ENCODE data around the gene HMX2. TPM values are rescaled to one million over a fixed set of nuclear protein-coding genes. Genes with fewer than 3 reads are reported as not detected.

HMX2 gene
- total RNA-seq, 1 experiment from 2014 or later: 0.46 TPM

DNA sequence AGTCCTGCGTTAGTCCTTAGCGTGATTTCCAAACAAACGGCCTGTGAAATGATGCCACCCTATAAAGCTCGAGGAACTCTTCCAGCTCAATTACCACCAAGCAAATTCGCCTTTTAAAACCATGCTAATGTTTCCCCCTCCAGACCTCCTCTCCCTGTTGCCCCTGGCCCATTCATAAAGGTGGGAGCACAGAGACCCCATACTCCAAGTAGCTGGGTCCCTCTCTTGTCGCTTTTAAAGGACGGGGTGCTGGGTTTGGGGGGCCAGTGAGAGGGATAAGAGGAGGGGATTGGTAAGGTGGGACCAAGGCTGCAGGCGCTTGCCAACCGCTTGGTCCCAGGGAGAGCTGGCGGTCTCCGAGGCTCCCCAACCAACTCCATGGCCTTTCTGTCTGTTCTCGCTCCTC lies 1.2 kb downstream of the HMX2 start:
- peaks cover 10% of the 10 kb centered on the region for H3K4me1 ChIP-seq (ENCODE audit: insufficient read depth, low read length)

More for the DNA sequence above, 1.2 kb downstream of the HMX2 start:
- Histone ChIP-seq H4K20me1 (ENCODE audit: control insufficient read depth, insufficient read depth, insufficient read length) (no peaks in the 10 kb centered on the region), H3K9me3 (ENCODE audit: control insufficient read depth, low read depth, low read length) (no peaks in the 10 kb centered on the region), H3K14ac (ENCODE audit: insufficient read depth, low read length) (no peak overlapping the region), H3K9ac (ENCODE audit: extremely low read depth, insufficient read length, low read length) (no peak overlapping the region), H3K56ac (ENCODE audit: insufficient read length, low read depth, low read length) (no peak overlapping the region), H4K8ac (replicated peaks; ENCODE audit: insufficient read length, low read depth, low read length) (no peak overlapping the region), H2BK12ac (ENCODE audit: insufficient read length, low read depth, low read length) (no peak overlapping the region), H3K23me2 (ENCODE audit: insufficient read length, low read depth, low read length, poor library complexity, severe bottlenecking) (peaks cover 23% of the 10 kb centered on the region), H3K27me3 (ENCODE audit: insufficient read depth, low read length) (peaks cover 55% of the 10 kb centered on the region), H4K91ac (ENCODE audit: insufficient read length, low read depth, low read length) (no peak overlapping the region), H3K4me2 (ENCODE audit: insufficient read depth, insufficient read length, low read length) (peak overlapping the region; percentile 46), H2BK15ac (ENCODE audit: low read depth, low read length) (no peak overlapping the region), H2BK20ac (ENCODE audit: low read depth, low read length, poor library complexity, severe bottlenecking) (no peak overlapping the region), H3K27ac (ENCODE audit: insufficient read length, low read depth, low read length) (no peak overlapping the region), H3K18ac (ENCODE audit: insufficient read length, low read depth, low read length) (no peak overlapping the region), H3K79me1 (ENCODE audit: insufficient read depth, low read depth, low read length, poor library complexity, severe bottlenecking) (no peaks in the 10 kb centered on the region), H3T11ph (ENCODE audit: low read length) (no peak overlapping the region), H2BK5ac (ENCODE audit: insufficient read length, low read length) (no peak overlapping the region), H2AK5ac (ENCODE audit: insufficient read length, low read length) (no peak overlapping the region), H2BK120ac (ENCODE audit: low read depth, low read length, poor library complexity, severe bottlenecking) (no peak overlapping the region), H2AFZ (ENCODE audit: low read length) (no peak overlapping the region), H3K23ac (ENCODE audit: insufficient read length, low read depth, low read length) (no peak overlapping the region), H4K5ac (ENCODE audit: insufficient read length, low read depth, low read length) (no peak overlapping the region), H3K79me2 (ENCODE audit: insufficient read depth, low read length) (no peaks in the 10 kb centered on the region), H3K4ac (ENCODE audit: low read depth, low read length) (no peak overlapping the region)
- Mint-ChIP-seq H3K27me3 (ENCODE audit: low read depth) (peaks cover 95% of the 10 kb centered on the region), H3K4me3 (peak overlapping the region; percentile 42 to 80), H3K9me3 (peaks cover 0 to 2% of the 10 kb centered on the region in 2 experiments; a peak in 2 of 5 replicates), H3K27ac (no peak overlapping the region), H3K36me3 (ENCODE audit: insufficient read depth in 1 of 3, low read depth in 3 of 3) (peaks cover 0 to 10% (median under 1%) of the 10 kb centered on the region in 3 experiments; a peak in 4 of 7 replicates), H3K4me1 (peaks cover 44 to 60% of the 10 kb centered on the region in 2 experiments)
- TF ChIP-seq, protein P1, sequence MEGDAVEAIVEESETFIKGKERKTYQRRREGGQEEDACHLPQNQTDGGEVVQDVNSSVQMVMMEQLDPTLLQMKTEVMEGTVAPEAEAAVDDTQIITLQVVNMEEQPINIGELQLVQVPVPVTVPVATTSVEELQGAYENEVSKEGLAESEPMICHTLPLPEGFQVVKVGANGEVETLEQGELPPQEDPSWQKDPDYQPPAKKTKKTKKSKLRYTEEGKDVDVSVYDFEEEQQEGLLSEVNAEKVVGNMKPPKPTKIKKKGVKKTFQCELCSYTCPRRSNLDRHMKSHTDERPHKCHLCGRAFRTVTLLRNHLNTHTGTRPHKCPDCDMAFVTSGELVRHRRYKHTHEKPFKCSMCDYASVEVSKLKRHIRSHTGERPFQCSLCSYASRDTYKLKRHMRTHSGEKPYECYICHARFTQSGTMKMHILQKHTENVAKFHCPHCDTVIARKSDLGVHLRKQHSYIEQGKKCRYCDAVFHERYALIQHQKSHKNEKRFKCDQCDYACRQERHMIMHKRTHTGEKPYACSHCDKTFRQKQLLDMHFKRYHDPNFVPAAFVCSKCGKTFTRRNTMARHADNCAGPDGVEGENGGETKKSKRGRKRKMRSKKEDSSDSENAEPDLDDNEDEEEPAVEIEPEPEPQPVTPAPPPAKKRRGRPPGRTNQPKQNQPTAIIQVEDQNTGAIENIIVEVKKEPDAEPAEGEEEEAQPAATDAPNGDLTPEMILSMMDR (conservative IDR thresholded peaks at IDR 0.05): no peak
- no peak for DNase-seq
- no CpG with 5 or more reads among the region's 12 CpGs for WGBS (ENCODE audit: extremely low coverage, insufficient read length, low lambda C conversion rate)
